GM23338 (cell line): ENCODE measurements around the gene CNTNAP4. TPM values are rescaled to one million over a fixed set of nuclear protein-coding genes. Genes with fewer than 3 reads are reported as not detected.

ENCODE experiments used
- ATAC-seq: fragments of 200-7000 bp; cut with Tn5 transposase; 3 replicates; pipeline ENCODE4 v1.9.1; 2020
- DNase-seq: peaks from one replicate; pipeline ENCODE4 v3.0.0-alpha.2; 2015; ENCODE audit warnings: low spot score
- H2AFZ ChIP-seq: fragments of 200-600 bp; sonication (generic); 2 replicates; pipeline ENCODE4 v1.8.0; 2016; ENCODE audit warnings: antibody characterized with exemption, mild to moderate bottlenecking, moderate library complexity
- H3F3A ChIP-seq: fragments of 200-600 bp; sonication (generic); replicated peaks from 2 replicates; pipeline ENCODE4 v1.8.0; 2017; ENCODE audit warnings: antibody characterized with exemption, mixed run types, low read depth
- H3K27ac ChIP-seq: fragments of 200-600 bp; sonication (generic); 2 replicates; pipeline ENCODE4 v1.6.1; 2016; ENCODE audit warnings: low read depth
- H3K27me3 ChIP-seq: fragments of 200-600 bp; sonication (generic); 2 replicates; pipeline ENCODE4 v1.8.0; 2016; ENCODE audit warnings: mild to moderate bottlenecking, mixed run types, moderate library complexity; ENCODE audit not compliant: insufficient read depth
- H3K36me3 ChIP-seq: fragments of 200-600 bp; sonication (generic); 2 replicates; pipeline ENCODE4 v1.8.0; 2016; ENCODE audit warnings: mild to moderate bottlenecking; ENCODE audit not compliant: insufficient read depth
- H3K4me1 ChIP-seq: fragments of 200-600 bp; sonication (generic); 2 replicates; pipeline ENCODE4 v1.8.0; 2016; ENCODE audit warnings: mild to moderate bottlenecking, moderate library complexity; ENCODE audit not compliant: insufficient read depth
- H3K4me2 ChIP-seq: fragments of 200-600 bp; sonication (generic); 2 replicates; pipeline ENCODE4 v1.7.1; 2017; ENCODE audit warnings: mixed run types
- H3K4me3 ChIP-seq: fragments of 200-600 bp; sonication (generic); 2 replicates; pipeline ENCODE4 v1.6.1; 2016; ENCODE audit warnings: mixed run types
- H3K79me2 ChIP-seq: fragments of 200-600 bp; sonication (generic); replicated peaks from 2 replicates; pipeline ENCODE4 v1.8.0; 2017; ENCODE audit warnings: mild to moderate bottlenecking; ENCODE audit not compliant: insufficient read depth
- H3K9me2 ChIP-seq: fragments of 200-600 bp; sonication (generic); 2 replicates; pipeline ENCODE4 v1.8.0; 2017; ENCODE audit not compliant: insufficient read depth
- H4K20me1 ChIP-seq: fragments of 200-600 bp; sonication (generic); replicated peaks from 2 replicates; pipeline ENCODE4 v1.8.0; 2017; ENCODE audit warnings: mild to moderate bottlenecking; ENCODE audit not compliant: insufficient read depth
- H3K27ac Mint-ChIP-seq: 2 replicates; pipeline ENCODE4 v1.8.0; 2020; ENCODE audit warnings: inconsistent platforms, mild to moderate bottlenecking, moderate library complexity, mixed read lengths
- H3K27me3 Mint-ChIP-seq: 3 replicates; pipeline ENCODE4 v1.8.0; 2022; ENCODE audit warnings: low read depth, mild to moderate bottlenecking, moderate library complexity, mixed read lengths, inconsistent platforms; ENCODE audit not compliant: insufficient read depth, poor library complexity
- H3K36me3 Mint-ChIP-seq: 3 replicates; pipeline ENCODE4 v1.8.0; 2021; ENCODE audit warnings: low read depth, mild to moderate bottlenecking, inconsistent platforms, moderate library complexity, mixed read lengths
- H3K4me1 Mint-ChIP-seq: 3 replicates; pipeline ENCODE4 v1.8.0; 2020; ENCODE audit warnings: mild to moderate bottlenecking, inconsistent platforms, mixed read lengths
- H3K4me3 Mint-ChIP-seq: 3 replicates; pipeline ENCODE4 v1.8.0; 2021; ENCODE audit warnings: moderate library complexity, mild to moderate bottlenecking, inconsistent platforms, mixed read lengths
- H3K9me3 Mint-ChIP-seq: 3 replicates; pipeline ENCODE4 v1.8.0; 2020; ENCODE audit warnings: moderate library complexity, mild to moderate bottlenecking, inconsistent platforms, mixed read lengths
- CREB1 ChIP-seq: fragments of 250-450 bp; sonication (Bioruptor Pico); IDR thresholded peaks from 2 replicates; pipeline ENCODE4 v1.5.0; 2020; ENCODE audit warnings: low read depth, mild to moderate bottlenecking, moderate library complexity
- ETS1 ChIP-seq: IDR thresholded peaks from 2 replicates; pipeline ENCODE4 v1.6.1; 2016; ENCODE audit warnings: antibody characterized with exemption
- EZH2 ChIP-seq: fragments of 200-600 bp; sonication (generic); IDR thresholded peaks from one replicate; pipeline ENCODE4 v1.8.0; 2017; ENCODE audit warnings: antibody characterized with exemption, mild to moderate bottlenecking, low read depth; ENCODE audit not compliant: unreplicated experiment
- EZH2phosphoT487 ChIP-seq: fragments of 200-600 bp; sonication (generic); IDR thresholded peaks from one replicate; pipeline ENCODE4 v1.8.1; 2018; ENCODE audit warnings: antibody characterized with exemption; ENCODE audit not compliant: unreplicated experiment
- JUNB ChIP-seq: IDR thresholded peaks from one replicate; pipeline ENCODE4 v1.6.1; 2016; ENCODE audit warnings: antibody characterized with exemption; ENCODE audit not compliant: unreplicated experiment
- NANOG ChIP-seq: IDR thresholded peaks from 2 replicates; pipeline ENCODE4 v1.6.1; 2016; ENCODE audit warnings: antibody characterized with exemption, borderline replicate concordance
- POLR2AphosphoS5 ChIP-seq: IDR thresholded peaks from 2 replicates; pipeline ENCODE4 v1.6.1; 2016; ENCODE audit warnings: antibody characterized with exemption, low read depth
- REST ChIP-seq: IDR thresholded peaks from one replicate; pipeline ENCODE4 v1.6.1; 2018; ENCODE audit warnings: antibody characterized with exemption; ENCODE audit not compliant: unreplicated experiment
- STAT1 ChIP-seq: IDR thresholded peaks from one replicate; pipeline ENCODE4 v1.6.1; 2016; ENCODE audit warnings: antibody characterized with exemption; ENCODE audit not compliant: unreplicated experiment
- ZNF114 ChIP-seq: fragments of 250-450 bp; sonication (Bioruptor Pico); IDR thresholded peaks from 2 replicates; pipeline ENCODE4 v1.5.0; 2020; ENCODE audit warnings: mild to moderate bottlenecking, moderate library complexity
- ZNF331 ChIP-seq: fragments of 250-450 bp; sonication (Bioruptor Pico); IDR thresholded peaks from 2 replicates; pipeline ENCODE4 v1.5.0; 2020; ENCODE audit warnings: low read depth, mild to moderate bottlenecking, moderate library complexity
- polyA plus RNA-seq: library from polyadenylated mRNA; unstranded; fragments of >200 nt; fragmentation: Nextera tagmentation; extraction: Ambion mirVana; gene quantifications from 2 replicates; pipeline ENCODE4 v1.2.1, GENCODE V29; 2016
- total RNA-seq: library from RNA; depleted of rRNA; stranded (reverse); fragments of >200 nt; shearing (Covaris generic); gene quantifications from 2 replicates; pipeline ENCODE4 v1.2.3, GENCODE V29; 2014
- TF ChIP-seq, protein P1 (sequence below): fragments of 250-450 bp; sonication (Bioruptor Pico); IDR thresholded peaks from 2 replicates; pipeline ENCODE4 v1.5.0; 2020; ENCODE audit warnings: mild to moderate bottlenecking, moderate library complexity
- TF ChIP-seq, protein P2 (sequence below), 2 experiments: fragments of 200-600 bp in 1 of 2; sonication (generic) in 1 of 2; conservative IDR thresholded peaks; 2 replicates each; pipeline versions ENCODE4 v1.5.1 to v1.6.1; 2016 to 2017; ENCODE audit warnings: antibody characterized with exemption in 2 of 2, low read depth in 2 of 2, mild to moderate bottlenecking in 2 of 2, moderate library complexity in 1 of 2

Gene CNTNAP4
- total and polyA plus RNA-seq, 2 experiments from 2014 or later, result not detected

- Histone ChIP-seq H3F3A (no peaks in the 10 kb centered on the region), H3K27ac (no peak overlapping the region)
Observed at GRCh38 chr16:76360404-76360803, 83.2 kb downstream of the CNTNAP4 start.

More at GRCh38 chr16:76360404-76360803, 83.2 kb downstream of the CNTNAP4 start:
- H3K4me1 ChIP-seq, result no peaks in the 10 kb centered on the region
- Mint-ChIP-seq H3K4me1 (no peaks in the 10 kb centered on the region), H3K9me3 (peaks cover 70% of the 10 kb centered on the region), H3K27ac (no peak overlapping the region), H3K27me3 (no peaks in the 10 kb centered on the region), H3K36me3 (peaks cover 5% of the 10 kb centered on the region; the same call in 2 of the 3 replicates), H3K4me3 (no peak overlapping the region)
- ATAC-seq, result no peak
- no peak overlapping the region for H3K4me3 ChIP-seq
- no peak overlapping the region for H2AFZ ChIP-seq
- H3K79me2 ChIP-seq, result no peaks in the 10 kb centered on the region
- H3K9me2 ChIP-seq, result no peaks in the 10 kb centered on the region
- H3K36me3 ChIP-seq, result no peaks in the 10 kb centered on the region
- DNase-seq, result no peak
- H3K4me2 ChIP-seq, result no peak overlapping the region
- TF ChIP-seq, protein P1, sequence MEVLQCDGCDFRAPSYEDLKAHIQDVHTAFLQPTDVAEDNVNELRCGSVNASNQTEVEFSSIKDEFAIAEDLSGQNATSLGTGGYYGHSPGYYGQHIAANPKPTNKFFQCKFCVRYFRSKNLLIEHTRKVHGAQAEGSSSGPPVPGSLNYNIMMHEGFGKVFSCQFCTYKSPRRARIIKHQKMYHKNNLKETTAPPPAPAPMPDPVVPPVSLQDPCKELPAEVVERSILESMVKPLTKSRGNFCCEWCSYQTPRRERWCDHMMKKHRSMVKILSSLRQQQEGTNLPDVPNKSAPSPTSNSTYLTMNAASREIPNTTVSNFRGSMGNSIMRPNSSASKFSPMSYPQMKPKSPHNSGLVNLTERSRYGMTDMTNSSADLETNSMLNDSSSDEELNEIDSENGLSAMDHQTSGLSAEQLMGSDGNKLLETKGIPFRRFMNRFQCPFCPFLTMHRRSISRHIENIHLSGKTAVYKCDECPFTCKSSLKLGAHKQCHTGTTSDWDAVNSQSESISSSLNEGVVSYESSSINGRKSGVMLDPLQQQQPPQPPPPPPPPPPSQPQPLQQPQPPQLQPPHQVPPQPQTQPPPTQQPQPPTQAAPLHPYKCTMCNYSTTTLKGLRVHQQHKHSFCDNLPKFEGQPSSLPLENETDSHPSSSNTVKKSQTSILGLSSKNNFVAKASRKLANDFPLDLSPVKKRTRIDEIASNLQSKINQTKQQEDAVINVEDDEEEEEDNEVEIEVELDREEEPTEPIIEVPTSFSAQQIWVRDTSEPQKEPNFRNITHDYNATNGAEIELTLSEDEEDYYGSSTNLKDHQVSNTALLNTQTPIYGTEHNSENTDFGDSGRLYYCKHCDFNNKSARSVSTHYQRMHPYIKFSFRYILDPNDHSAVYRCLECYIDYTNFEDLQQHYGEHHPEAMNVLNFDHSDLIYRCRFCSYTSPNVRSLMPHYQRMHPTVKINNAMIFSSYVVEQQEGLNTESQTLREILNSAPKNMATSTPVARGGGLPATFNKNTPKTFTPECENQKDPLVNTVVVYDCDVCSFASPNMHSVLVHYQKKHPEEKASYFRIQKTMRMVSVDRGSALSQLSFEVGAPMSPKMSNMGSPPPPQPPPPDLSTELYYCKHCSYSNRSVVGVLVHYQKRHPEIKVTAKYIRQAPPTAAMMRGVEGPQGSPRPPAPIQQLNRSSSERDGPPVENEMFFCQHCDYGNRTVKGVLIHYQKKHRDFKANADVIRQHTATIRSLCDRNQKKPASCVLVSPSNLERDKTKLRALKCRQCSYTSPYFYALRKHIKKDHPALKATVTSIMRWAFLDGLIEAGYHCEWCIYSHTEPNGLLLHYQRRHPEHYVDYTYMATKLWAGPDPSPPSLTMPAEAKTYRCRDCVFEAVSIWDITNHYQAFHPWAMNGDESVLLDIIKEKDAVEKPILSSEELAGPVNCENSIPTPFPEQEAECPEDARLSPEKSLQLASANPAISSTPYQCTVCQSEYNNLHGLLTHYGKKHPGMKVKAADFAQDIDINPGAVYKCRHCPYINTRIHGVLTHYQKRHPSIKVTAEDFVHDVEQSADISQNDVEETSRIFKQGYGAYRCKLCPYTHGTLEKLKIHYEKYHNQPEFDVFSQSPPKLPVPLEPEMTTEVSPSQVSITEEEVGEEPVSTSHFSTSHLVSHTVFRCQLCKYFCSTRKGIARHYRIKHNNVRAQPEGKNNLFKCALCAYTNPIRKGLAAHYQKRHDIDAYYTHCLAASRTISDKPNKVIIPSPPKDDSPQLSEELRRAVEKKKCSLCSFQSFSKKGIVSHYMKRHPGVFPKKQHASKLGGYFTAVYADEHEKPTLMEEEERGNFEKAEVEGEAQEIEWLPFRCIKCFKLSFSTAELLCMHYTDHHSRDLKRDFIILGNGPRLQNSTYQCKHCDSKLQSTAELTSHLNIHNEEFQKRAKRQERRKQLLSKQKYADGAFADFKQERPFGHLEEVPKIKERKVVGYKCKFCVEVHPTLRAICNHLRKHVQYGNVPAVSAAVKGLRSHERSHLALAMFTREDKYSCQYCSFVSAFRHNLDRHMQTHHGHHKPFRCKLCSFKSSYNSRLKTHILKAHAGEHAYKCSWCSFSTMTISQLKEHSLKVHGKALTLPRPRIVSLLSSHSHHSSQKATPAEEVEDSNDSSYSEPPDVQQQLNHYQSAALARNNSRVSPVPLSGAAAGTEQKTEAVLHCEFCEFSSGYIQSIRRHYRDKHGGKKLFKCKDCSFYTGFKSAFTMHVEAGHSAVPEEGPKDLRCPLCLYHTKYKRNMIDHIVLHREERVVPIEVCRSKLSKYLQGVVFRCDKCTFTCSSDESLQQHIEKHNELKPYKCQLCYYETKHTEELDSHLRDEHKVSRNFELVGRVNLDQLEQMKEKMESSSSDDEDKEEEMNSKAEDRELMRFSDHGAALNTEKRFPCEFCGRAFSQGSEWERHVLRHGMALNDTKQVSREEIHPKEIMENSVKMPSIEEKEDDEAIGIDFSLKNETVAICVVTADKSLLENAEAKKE (CRISPR knock-in tag), result no peak
- no peak for TF ChIP-seq EZH2
- TF ChIP-seq NANOG, result no peak
- TF ChIP-seq STAT1, result no peak
- no peak for TF ChIP-seq CREB1 (CRISPR knock-in tag)
- TF ChIP-seq ZNF331 (CRISPR knock-in tag), result no peak
- TF ChIP-seq JUNB, result no peak
- TF ChIP-seq REST, result no peak
- no peak for TF ChIP-seq POLR2AphosphoS5
- no peak for TF ChIP-seq EZH2phosphoT487
- TF ChIP-seq ETS1, result no peak
- TF ChIP-seq ZNF114, result no peak
- TF ChIP-seq, protein P2, sequence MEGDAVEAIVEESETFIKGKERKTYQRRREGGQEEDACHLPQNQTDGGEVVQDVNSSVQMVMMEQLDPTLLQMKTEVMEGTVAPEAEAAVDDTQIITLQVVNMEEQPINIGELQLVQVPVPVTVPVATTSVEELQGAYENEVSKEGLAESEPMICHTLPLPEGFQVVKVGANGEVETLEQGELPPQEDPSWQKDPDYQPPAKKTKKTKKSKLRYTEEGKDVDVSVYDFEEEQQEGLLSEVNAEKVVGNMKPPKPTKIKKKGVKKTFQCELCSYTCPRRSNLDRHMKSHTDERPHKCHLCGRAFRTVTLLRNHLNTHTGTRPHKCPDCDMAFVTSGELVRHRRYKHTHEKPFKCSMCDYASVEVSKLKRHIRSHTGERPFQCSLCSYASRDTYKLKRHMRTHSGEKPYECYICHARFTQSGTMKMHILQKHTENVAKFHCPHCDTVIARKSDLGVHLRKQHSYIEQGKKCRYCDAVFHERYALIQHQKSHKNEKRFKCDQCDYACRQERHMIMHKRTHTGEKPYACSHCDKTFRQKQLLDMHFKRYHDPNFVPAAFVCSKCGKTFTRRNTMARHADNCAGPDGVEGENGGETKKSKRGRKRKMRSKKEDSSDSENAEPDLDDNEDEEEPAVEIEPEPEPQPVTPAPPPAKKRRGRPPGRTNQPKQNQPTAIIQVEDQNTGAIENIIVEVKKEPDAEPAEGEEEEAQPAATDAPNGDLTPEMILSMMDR (conservative IDR thresholded peaks at IDR 0.05; ENCODE audit: low read depth in 2 of 2), result no peak
- H3K27me3 ChIP-seq, result no peaks in the 10 kb centered on the region
- H4K20me1 ChIP-seq, result no peaks in the 10 kb centered on the region
